ENCODE results near the gene FAM120A.

FAM120A gene

GRCh38 chr9:93565089-93565488 is 113.6 kb downstream of the FAM120A start:
- no peak for DNase-seq

GRCh38 chr9:93566408-93567270 is 115.2 kb downstream of the FAM120A start:
- peak; percentile 100 for DNase-seq

GRCh38 chr9:93567271-93567959 is 115.9 kb downstream of the FAM120A start:
- DNase-seq, result no peak

- peak; percentile 49 for DNase-seq
Measured at GRCh38 chr9:93568169-93568568, 116.7 kb downstream of the FAM120A start.

- DNase-seq, result peak; percentile 30
Measured at GRCh38 chr9:93569621-93570174, 118.2 kb downstream of the FAM120A start.

GRCh38 chr9:93572221-93572620 is 120.7 kb downstream of the FAM120A start:
- no peak for DNase-seq

- peak; percentile 40 for DNase-seq
Measured at GRCh38 chr9:93572636-93573515, 121.4 kb downstream of the FAM120A start.

- peak; percentile 33 for DNase-seq
Measured at GRCh38 chr9:93573516-93573828, 122.0 kb downstream of the FAM120A start.

- DNase-seq, result peak; percentile 51
Measured at GRCh38 chr9:93574091-93574899, 122.8 kb downstream of the FAM120A start.

GRCh38 chr9:93574900-93575795 is 123.7 kb downstream of the FAM120A start:
- peak; percentile 56 for DNase-seq

GRCh38 chr9:93575796-93576257 is 124.3 kb downstream of the FAM120A start:
- DNase-seq, result peak; percentile 84

GRCh38 chr9:93576258-93577077 is 125.0 kb downstream of the FAM120A start, which contains the start of gene PHF2:
PHF2 (plus strand) TSS chr9:93576584; CDS start chr9:93576774, 190 bp downstream.
- DNase-seq, result peak; percentile 70

GRCh38 chr9:93577078-93577974 is 125.8 kb downstream of the FAM120A start:
- DNase-seq, result peak; percentile 74

GRCh38 chr9:93577975-93578682 is 126.6 kb downstream of the FAM120A start:
- peak; percentile 61 for DNase-seq

GRCh38 chr9:93578844-93579243 is 127.4 kb downstream of the FAM120A start:
- peak; percentile 50 for DNase-seq

GRCh38 chr9:93579711-93580516 is 128.4 kb downstream of the FAM120A start:
- peak; percentile 56 for DNase-seq
